Measurements from ENCODE around the gene LRRFIP1.

GRCh38 chr2:237600205-237600846 lies 27.1 kb upstream of the LRRFIP1 start:
- peak; percentile 13 for TF ChIP-seq POLR2A (IDR thresholded peaks at IDR 0.05; ENCODE audit: low read depth)
- TF ChIP-seq CTCF (IDR thresholded peaks at IDR 0.05), result peak; percentile 29 to 57 (median 42)

All from esophagus muscularis mucosa (tissue), 3 donors.